ENCODE results near the gene CCP110. TPM values are rescaled to one million over a fixed set of nuclear protein-coding genes. Genes with fewer than 3 reads are reported as not detected.

CCP110 gene
- total RNA-seq, 1 experiment from 2014 or later, result 21.6 TPM

DNA sequence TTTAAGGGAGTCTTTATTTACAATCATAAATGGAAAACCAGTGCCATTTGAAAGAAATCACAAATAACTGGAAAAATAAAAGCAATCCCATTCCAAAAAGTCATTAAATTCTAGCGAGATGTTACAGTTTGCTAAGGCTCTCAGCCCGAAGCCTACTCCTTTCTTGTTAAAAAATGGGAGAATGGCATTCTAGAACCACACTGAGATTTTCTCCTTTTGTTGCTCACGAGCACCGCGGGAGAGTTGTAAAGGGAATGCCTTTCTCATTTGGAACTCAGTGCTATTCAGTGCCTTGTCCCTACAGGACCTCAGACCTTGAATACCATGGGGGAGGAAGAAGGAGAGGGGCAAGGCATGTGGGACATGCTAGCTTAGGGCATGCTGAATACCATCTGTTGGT lies 38.1 kb upstream of the CCP110 start:
- Mint-ChIP-seq H3K4me1 (peaks cover 23 to 33% of the 10 kb centered on the region in 2 experiments), H3K9me3 (peaks cover 4 to 11% of the 10 kb centered on the region in 2 experiments; a peak in 3 of 5 replicates), H3K27ac (no peak overlapping the region), H3K4me3 (no peak overlapping the region), H3K36me3 (ENCODE audit: insufficient read depth in 1 of 3, low read depth in 3 of 3) (peaks cover 0 to 18% (median 11%) of the 10 kb centered on the region in 3 experiments), H3K27me3 (ENCODE audit: low read depth) (peaks cover 3% of the 10 kb centered on the region)
- TF ChIP-seq, protein P1, sequence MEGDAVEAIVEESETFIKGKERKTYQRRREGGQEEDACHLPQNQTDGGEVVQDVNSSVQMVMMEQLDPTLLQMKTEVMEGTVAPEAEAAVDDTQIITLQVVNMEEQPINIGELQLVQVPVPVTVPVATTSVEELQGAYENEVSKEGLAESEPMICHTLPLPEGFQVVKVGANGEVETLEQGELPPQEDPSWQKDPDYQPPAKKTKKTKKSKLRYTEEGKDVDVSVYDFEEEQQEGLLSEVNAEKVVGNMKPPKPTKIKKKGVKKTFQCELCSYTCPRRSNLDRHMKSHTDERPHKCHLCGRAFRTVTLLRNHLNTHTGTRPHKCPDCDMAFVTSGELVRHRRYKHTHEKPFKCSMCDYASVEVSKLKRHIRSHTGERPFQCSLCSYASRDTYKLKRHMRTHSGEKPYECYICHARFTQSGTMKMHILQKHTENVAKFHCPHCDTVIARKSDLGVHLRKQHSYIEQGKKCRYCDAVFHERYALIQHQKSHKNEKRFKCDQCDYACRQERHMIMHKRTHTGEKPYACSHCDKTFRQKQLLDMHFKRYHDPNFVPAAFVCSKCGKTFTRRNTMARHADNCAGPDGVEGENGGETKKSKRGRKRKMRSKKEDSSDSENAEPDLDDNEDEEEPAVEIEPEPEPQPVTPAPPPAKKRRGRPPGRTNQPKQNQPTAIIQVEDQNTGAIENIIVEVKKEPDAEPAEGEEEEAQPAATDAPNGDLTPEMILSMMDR (conservative IDR thresholded peaks at IDR 0.05), result no peak
- Histone ChIP-seq H3K4me2 (ENCODE audit: insufficient read depth, insufficient read length, low read length) (no peak overlapping the region), H2BK120ac (ENCODE audit: low read depth, low read length, poor library complexity, severe bottlenecking) (no peak overlapping the region), H3K9me3 (ENCODE audit: control insufficient read depth, low read depth, low read length) (no peaks in the 10 kb centered on the region), H3K27me3 (ENCODE audit: insufficient read depth, low read length) (no peaks in the 10 kb centered on the region), H4K5ac (ENCODE audit: insufficient read length, low read depth, low read length) (no peak overlapping the region), H4K20me1 (ENCODE audit: control insufficient read depth, insufficient read depth, insufficient read length) (no peaks in the 10 kb centered on the region), H3K56ac (ENCODE audit: insufficient read length, low read depth, low read length) (no peak overlapping the region), H3K27ac (ENCODE audit: insufficient read length, low read depth, low read length) (no peak overlapping the region), H3K4ac (ENCODE audit: low read depth, low read length) (no peak overlapping the region), H3K23ac (ENCODE audit: insufficient read length, low read depth, low read length) (no peak overlapping the region), H4K8ac (replicated peaks; ENCODE audit: insufficient read length, low read depth, low read length) (no peak overlapping the region), H3K4me1 (ENCODE audit: insufficient read depth, low read length) (peaks cover 10% of the 10 kb centered on the region; the same call in 1 of the 2 replicates), H2BK12ac (ENCODE audit: insufficient read length, low read depth, low read length) (no peak overlapping the region), H2AFZ (ENCODE audit: low read length) (no peak overlapping the region), H3K9ac (ENCODE audit: extremely low read depth, insufficient read length, low read length) (no peak overlapping the region), H3K23me2 (ENCODE audit: insufficient read length, low read depth, low read length, poor library complexity, severe bottlenecking) (no peaks in the 10 kb centered on the region), H3T11ph (ENCODE audit: low read length) (no peak overlapping the region), H2BK20ac (ENCODE audit: low read depth, low read length, poor library complexity, severe bottlenecking) (no peak overlapping the region), H3K79me1 (ENCODE audit: insufficient read depth, low read depth, low read length, poor library complexity, severe bottlenecking) (no peaks in the 10 kb centered on the region), H3K79me2 (ENCODE audit: insufficient read depth, low read length) (no peaks in the 10 kb centered on the region), H2BK15ac (ENCODE audit: low read depth, low read length) (no peak overlapping the region), H3K18ac (ENCODE audit: insufficient read length, low read depth, low read length) (no peak overlapping the region), H2AK5ac (ENCODE audit: insufficient read length, low read length) (no peak overlapping the region), H2BK5ac (ENCODE audit: insufficient read length, low read length) (no peak overlapping the region), H3K14ac (ENCODE audit: insufficient read depth, low read length) (no peak overlapping the region), H4K91ac (ENCODE audit: insufficient read length, low read depth, low read length) (no peak overlapping the region)
- WGBS (ENCODE audit: extremely low coverage, insufficient read length, low lambda C conversion rate), result no CpG with 5 or more reads among the region's 5 CpGs
- DNase-seq, result no peak

Measured in H9 (cell line).